Right cardiac atrium (tissue), 5 donors: Measurements from ENCODE around the gene APBB2. TPM values are rescaled to one million over a fixed set of nuclear protein-coding genes. Genes with fewer than 3 reads are reported as not detected.

Source experiments
- ATAC-seq, 2 donors: fragments of 200-7000 bp; cut with Tn5 transposase; one replicate each; pipeline versions ENCODE4 v1.8.0 to v1.9.1; 2020; ENCODE audit warnings: moderate library complexity in 2 of 2, mild to moderate bottlenecking in 1 of 2
- DNase-seq, 3 donors: peaks; one replicate each; pipeline ENCODE4 v3.0.0-alpha.2; 2020
- H3K27ac ChIP-seq: one replicate; pipeline ENCODE4 v1.5.1; 2013; ENCODE audit warnings: mild to moderate bottlenecking, low read length, control low read depth, moderate library complexity
- H3K27me3 ChIP-seq: one replicate; pipeline ENCODE4 v1.6.1; 2013; ENCODE audit not compliant: control insufficient read depth, insufficient read depth
- H3K4me1 ChIP-seq: one replicate; pipeline ENCODE4 v1.6.1; 2013; ENCODE audit warnings: low read length; ENCODE audit not compliant: control insufficient read depth, insufficient read depth
- H3K4me3 ChIP-seq: one replicate; pipeline ENCODE4 v1.5.1; 2013; ENCODE audit warnings: low read length, control low read depth
- H3K9me3 ChIP-seq: one replicate; pipeline ENCODE4 v1.6.1; 2013; ENCODE audit warnings: low read length; ENCODE audit not compliant: control insufficient read depth
- WGBS: extraction: QIAGEN DNeasy Blood & Tissue Kit; methylation state at CpG from one replicate; pipeline ENCODE4 v1.1.7; 2013; 5-methylcytosine and 5-hydroxymethylcytosine counted together
- intact Hi-C, 4 donors: fragments of 100-400 bp; cut with DNase I; formaldehyde crosslinking; loops; one replicate each; pipeline versions ENCODE4 v1.11.0 to v1.14.0; 2022 to 2023
- polyA plus RNA-seq: library from polyadenylated mRNA; stranded (reverse); fragments of 200-250 nt; gene quantifications from one replicate; pipeline ENCODE4 v1.2.3, GENCODE V29; 2013
- total RNA-seq, 4 donors: library from RNA; stranded (reverse); fragmentation: NEBNext Ultra II Directional; extraction: Animal tissue kit (Norgen Biotek cat#: 25700); gene quantifications; one replicate each; pipeline ENCODE4 v1.2.1, GENCODE V29; 2021
- donor health status: healthy with polysubstance abuse.
- donor health status: DM: no; HTN: yes; CAD: no.
- donor health status: DM: no; HTN: no; CAD: no.
- donor health status: DM: no; HTN: yes; CAD: no; lungs with severe emphysema.
- donor health status: DM: yes; HTN: yes; CAD: no.

APBB2 gene
- total and polyA plus RNA-seq, 5 donors, result 12.7 to 46.2 (median 37.0) TPM

DNA sequence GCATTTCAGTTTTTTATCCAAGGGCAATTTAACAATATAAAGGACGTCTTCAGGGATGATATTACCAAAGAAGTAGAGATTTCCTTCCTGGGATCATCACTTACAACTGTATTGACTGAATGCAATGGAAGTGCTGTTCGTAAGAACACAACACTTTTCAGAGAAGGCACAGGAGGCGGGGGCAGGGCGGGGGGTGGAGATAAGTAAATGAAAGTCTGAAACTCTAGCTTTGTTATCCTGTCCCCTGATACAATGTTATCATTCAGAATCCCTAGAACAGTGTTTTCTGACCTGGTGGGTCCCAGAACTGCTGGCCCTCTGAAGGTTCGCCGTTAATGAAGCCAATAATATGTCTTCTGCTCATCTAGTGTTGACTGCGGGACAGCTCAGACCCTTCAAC is 340.0 kb downstream of the APBB2 start:
- no peak for DNase-seq
- Histone ChIP-seq H3K27ac (peak overlapping the region; percentile 37), H3K4me3 (no peak overlapping the region), H3K9me3 (no peaks in the 10 kb centered on the region), H3K27me3 (no peaks in the 10 kb centered on the region), H3K4me1 (no peaks in the 10 kb centered on the region)
- whole genome bisulfite sequencing, result 62% methylated on average over 7 of the region's 7 CpGs
- ATAC-seq, result no peak
- intact Hi-C loops, result no loop called here

- H3K9me3 ChIP-seq, result no peaks in the 10 kb centered on the region
- H3K27ac ChIP-seq, result no peak overlapping the region
- no peaks in the 10 kb centered on the region for H3K4me1 ChIP-seq
- ATAC-seq, result no peak
- no peaks in the 10 kb centered on the region for H3K27me3 ChIP-seq
- no peak overlapping the region for H3K4me3 ChIP-seq
- intact Hi-C loops, result no loop called here
- WGBS, result 97% methylated on average over 7 of the region's 7 CpGs
- no peak for DNase-seq
Measured at GRCh38 chr4:40871695-40872250, 342.6 kb downstream of the APBB2 start.

DNA sequence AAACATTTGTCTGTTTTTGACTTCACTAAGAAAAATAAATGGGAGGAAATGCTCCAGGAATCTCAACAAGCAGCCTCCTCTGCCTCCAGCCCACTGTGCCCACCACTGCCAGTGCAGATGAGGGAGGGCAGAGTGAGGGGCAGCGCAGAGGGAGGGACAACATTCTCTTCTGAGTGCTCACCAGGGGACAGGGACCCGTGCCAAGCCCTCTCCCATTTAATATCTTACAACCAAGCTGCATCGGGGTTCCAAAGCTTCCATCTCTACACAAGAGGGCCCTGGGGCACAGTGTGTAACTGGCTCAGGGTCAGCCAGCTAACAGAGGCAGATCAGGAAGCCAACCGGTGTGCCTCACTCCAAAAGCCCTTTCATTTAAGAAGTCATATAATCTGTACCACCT is 344.2 kb downstream of the APBB2 start:
- DNase-seq (no peak), ATAC-seq (peak in 1 of 2 donors; percentile 42)
- WGBS, result 79% methylated on average over 4 of the region's 4 CpGs
- intact Hi-C loops, result no loop called here
- H3K4me1 ChIP-seq, result no peaks in the 10 kb centered on the region
- no peak overlapping the region for H3K27ac ChIP-seq
- H3K27me3 ChIP-seq, result no peaks in the 10 kb centered on the region
- H3K4me3 ChIP-seq, result no peak overlapping the region
- no peaks in the 10 kb centered on the region for H3K9me3 ChIP-seq

GRCh38 chr4:40865696-40866095 is 348.6 kb downstream of the APBB2 start:
- H3K9me3 ChIP-seq, result no peaks in the 10 kb centered on the region
- H3K27me3 ChIP-seq, result no peaks in the 10 kb centered on the region
- 71% methylated on average over 8 of the region's 8 CpGs for WGBS
- intact Hi-C loops, result no loop called here
- DNase-seq (no peak), ATAC-seq (no peak)
- no peak overlapping the region for H3K4me3 ChIP-seq
- H3K27ac ChIP-seq, result no peak overlapping the region
- no peaks in the 10 kb centered on the region for H3K4me1 ChIP-seq

- WGBS, result 77% methylated on average over 4 of the region's 4 CpGs
- Histone ChIP-seq H3K4me1 (no peaks in the 10 kb centered on the region), H3K4me3 (no peak overlapping the region), H3K27me3 (no peaks in the 10 kb centered on the region), H3K9me3 (no peaks in the 10 kb centered on the region), H3K27ac (no peak overlapping the region)
- no peak for ATAC-seq
- intact Hi-C loops, result no loop called here
- DNase-seq, result no peak
Measured at GRCh38 chr4:40864531-40864930, 349.8 kb downstream of the APBB2 start.

DNA sequence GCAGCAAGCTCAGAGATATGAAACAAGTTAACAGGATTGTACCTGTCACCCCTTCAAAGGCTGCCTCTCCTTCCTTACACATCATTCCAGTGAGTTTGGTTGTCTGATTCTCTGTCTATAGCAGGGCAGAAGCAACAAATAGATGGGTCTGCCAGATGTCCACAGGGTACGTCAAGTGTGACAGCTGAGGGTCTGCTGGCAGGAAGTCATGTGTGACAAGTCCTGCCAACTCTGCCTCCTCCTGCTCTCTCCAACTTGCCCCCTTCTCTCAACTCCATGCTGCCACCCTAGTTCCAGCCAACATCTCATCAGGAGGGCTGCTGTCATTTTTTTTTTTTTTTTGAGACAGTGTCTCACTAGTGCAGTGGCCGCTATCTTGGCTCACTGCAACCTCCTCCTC is 355.4 kb downstream of the APBB2 start:
- DNase-seq, result no peak
- Histone ChIP-seq H3K4me1 (peaks cover 4% of the 10 kb centered on the region), H3K27ac (no peak overlapping the region), H3K9me3 (no peaks in the 10 kb centered on the region), H3K4me3 (no peak overlapping the region), H3K27me3 (no peaks in the 10 kb centered on the region)
- intact Hi-C loops, result no loop called here
- WGBS, result 72% methylated on average over 2 of the region's 2 CpGs
- no peak for ATAC-seq

DNA sequence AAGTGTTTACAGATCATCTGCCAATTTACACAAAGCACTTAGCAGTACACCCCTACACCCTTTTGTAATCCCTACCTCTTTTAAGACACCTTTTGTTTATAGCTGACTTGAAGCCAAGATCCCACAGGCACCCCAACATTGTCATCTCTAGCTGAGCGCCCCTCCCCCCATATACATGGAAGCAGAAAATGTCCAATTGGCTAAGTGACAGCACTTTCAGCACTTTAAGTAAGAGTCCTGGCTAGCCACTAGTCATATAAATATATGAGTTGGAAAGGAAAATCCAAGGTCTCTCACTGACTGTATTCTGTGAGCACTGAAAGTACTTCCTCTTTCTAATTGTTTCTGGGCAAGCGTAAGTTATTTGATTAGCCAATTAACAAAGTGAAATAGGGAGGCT is 356.4 kb downstream of the APBB2 start:
- DNase-seq, result no peak
- ATAC-seq, result no peak
- H3K4me1 ChIP-seq, result peaks cover 4% of the 10 kb centered on the region
- 92% methylated on average over 2 of the region's 2 CpGs for WGBS
- intact Hi-C loops, result no loop called here
- H3K4me3 ChIP-seq, result no peak overlapping the region
- no peaks in the 10 kb centered on the region for H3K27me3 ChIP-seq
- no peak overlapping the region for H3K27ac ChIP-seq
- H3K9me3 ChIP-seq, result no peaks in the 10 kb centered on the region

DNA sequence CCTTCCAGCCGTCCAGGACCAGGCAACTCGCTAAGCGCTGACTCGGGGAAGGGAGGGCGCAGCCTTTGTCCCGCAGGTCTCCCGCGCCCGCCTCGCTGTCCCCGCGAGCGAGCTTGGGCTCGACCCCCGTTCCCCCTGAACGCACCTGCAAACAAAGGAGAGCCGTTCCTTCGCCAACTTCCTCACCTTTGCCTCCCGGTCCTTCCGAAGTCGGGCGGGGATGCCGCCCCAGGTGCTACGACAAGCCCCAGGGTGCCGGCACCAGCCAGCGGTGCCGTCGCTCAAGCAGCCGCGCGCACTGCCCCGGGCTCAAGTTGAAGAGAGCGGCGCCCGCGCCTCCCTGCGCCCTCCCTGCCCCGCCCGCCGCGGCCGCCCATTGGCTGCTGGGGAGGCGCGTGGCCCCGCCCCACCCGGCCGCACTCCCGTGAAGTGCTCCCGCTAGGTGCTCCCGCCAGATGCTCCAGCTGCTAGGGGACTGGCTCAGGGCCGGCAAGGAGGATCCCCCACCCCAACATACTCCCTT is 357.4 kb downstream of the APBB2 start:
- peak; percentile 78 to 92 (median 90) for DNase-seq
- intact Hi-C loops, result no loop called here
- WGBS, result 24% methylated on average over 51 of the region's 51 CpGs
- Histone ChIP-seq H3K4me1 (peaks cover 4% of the 10 kb centered on the region), H3K27ac (no peak overlapping the region), H3K4me3 (peak overlapping the region; percentile 23), H3K9me3 (no peaks in the 10 kb centered on the region), H3K27me3 (no peaks in the 10 kb centered on the region)
- ATAC-seq, result peak; percentile 98 to 99

DNA sequence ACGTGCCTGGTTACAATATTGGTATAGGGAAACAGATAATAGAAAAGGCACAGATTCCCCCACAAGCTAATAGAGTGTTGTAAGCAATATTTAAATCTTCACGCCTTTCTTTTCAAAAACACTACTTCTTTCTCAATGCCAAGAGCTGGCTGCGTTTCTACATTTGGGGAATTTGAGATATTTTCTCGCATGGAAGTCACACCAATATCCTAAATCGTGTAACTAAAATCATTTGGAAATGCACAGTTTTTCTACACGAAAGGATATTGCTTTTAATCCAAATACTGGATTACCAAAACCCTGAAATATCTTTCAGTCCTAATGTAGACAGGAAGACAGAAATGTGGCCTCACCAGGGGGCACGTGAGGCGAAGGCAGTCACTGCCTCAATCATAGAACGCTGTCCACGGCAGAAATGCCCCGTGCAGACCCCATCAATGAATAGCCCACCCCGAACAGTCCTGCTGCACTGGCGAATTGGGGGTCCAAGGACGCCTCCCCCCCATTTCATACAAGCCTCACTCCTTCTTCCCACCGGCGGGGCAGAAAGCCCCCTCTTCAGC is 358.0 kb downstream of the APBB2 start:
- Histone ChIP-seq H3K27me3 (no peaks in the 10 kb centered on the region), H3K4me3 (peak overlapping the region; percentile 23), H3K4me1 (peaks cover 4% of the 10 kb centered on the region), H3K27ac (no peak overlapping the region), H3K9me3 (no peaks in the 10 kb centered on the region)
- ATAC-seq (peak in 1 of 2 donors; percentile 13), DNase-seq (no peak)
- WGBS, result 59% methylated on average over 16 of the region's 16 CpGs
- intact Hi-C loops, result no loop called here

DNA sequence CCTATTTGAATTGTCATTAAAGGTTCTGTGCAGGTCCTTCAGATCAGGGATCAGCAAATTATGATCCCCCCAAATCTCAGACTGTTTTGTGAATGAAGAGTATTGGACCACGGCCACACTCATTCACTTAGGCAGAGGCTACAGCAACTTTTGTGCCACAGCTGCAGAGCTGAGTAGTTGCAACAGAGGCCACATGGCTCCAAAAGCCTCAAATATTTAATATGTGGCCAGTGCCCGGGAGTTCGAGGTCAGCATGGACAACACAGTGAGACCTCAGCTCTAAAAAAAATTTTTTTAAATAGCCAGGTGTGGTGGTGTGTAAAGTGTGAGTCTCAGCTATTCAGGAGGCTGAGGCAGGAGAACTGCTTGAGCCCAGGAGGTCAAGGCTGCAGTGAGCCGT is 363.8 kb downstream of the APBB2 start:
- 91% methylated on average over 4 of the region's 4 CpGs for WGBS
- Histone ChIP-seq H3K4me3 (no peak overlapping the region), H3K9me3 (no peaks in the 10 kb centered on the region), H3K27me3 (no peaks in the 10 kb centered on the region), H3K27ac (no peak overlapping the region), H3K4me1 (peaks cover 2% of the 10 kb centered on the region)
- DNase-seq, result no peak
- intact Hi-C loops, result no loop called here
- no peak for ATAC-seq

GRCh38 chr4:40848940-40849339 is 365.4 kb downstream of the APBB2 start:
- Histone ChIP-seq H3K4me1 (peaks cover 4% of the 10 kb centered on the region), H3K9me3 (no peaks in the 10 kb centered on the region), H3K27ac (no peak overlapping the region), H3K4me3 (no peak overlapping the region), H3K27me3 (no peaks in the 10 kb centered on the region)
- DNase-seq (no peak), ATAC-seq (no peak)
- intact Hi-C loops, result loop anchor here in 1 of 4 donors (10.0 kb wide), 1 partner anchor 114 kb away; no protein-coding TSS in a partner anchor
- WGBS, result 86% methylated on average over 3 of the region's 3 CpGs
